Body of pancreas (tissue), 4 donors: ENCODE results near the gene PDE11A.

Source experiments
- CTCF ChIP-seq, 7 experiments: fragments of 450-650 bp in 4 of 7; fragments of 200-600 bp in 3 of 7; sonication (generic) in 3 of 7; IDR thresholded peaks; one replicate each; pipeline ENCODE4 v1.5.1; 2016 to 2019; ENCODE audit warnings: antibody characterized with exemption in 7 of 7
- POLR2A ChIP-seq, 3 donors: fragments of 450-650 bp; IDR thresholded peaks; one replicate each; pipeline ENCODE4 v1.6.1; 2016; ENCODE audit warnings: antibody characterized with exemption in 3 of 3, mild to moderate bottlenecking in 2 of 3

- TF ChIP-seq CTCF (IDR thresholded peaks at IDR 0.05) (no peak), POLR2A (IDR thresholded peaks at IDR 0.05) (no peak)
Observed at GRCh38 chr2:177715771-177716170, 356.8 kb downstream of the PDE11A start.
